Adrenal gland (tissue), 12 donors: ENCODE measurements around the gene TFG. TPM values are rescaled to one million over a fixed set of nuclear protein-coding genes. Genes with fewer than 3 reads are reported as not detected.

ENCODE experiments used
- DNase-seq, 7 donors: peaks; one replicate each; pipeline ENCODE4 v3.0.0-alpha.2; 2019 to 2020
- H3K27ac ChIP-seq, 5 donors: fragments of 200-600 bp; sonication (generic) in 4 of 5; 1 replicate in 3 of 5; 2 replicates in 2 of 5; pipeline versions ENCODE4 v1.5.1 to v1.8.0; 2016 to 2020; ENCODE audit warnings: mild to moderate bottlenecking in 1 of 5
- H3K27me3 ChIP-seq: fragments of 200-600 bp; 2 replicates; pipeline ENCODE4 v1.8.0; 2021
- H3K36me3 ChIP-seq, 2 donors: fragments of 200-600 bp; replicated peaks in 1 of 2; 1 replicate in 1 of 2; 2 replicates in 1 of 2; pipeline versions ENCODE4 v1.5.1 to v1.8.0; 2018 to 2022
- H3K4me1 ChIP-seq, 2 donors: fragments of 200-600 bp; replicated peaks in 1 of 2; 1 replicate in 1 of 2; 2 replicates in 1 of 2; pipeline versions ENCODE4 v1.5.1 to v1.8.0; 2018 to 2021
- H3K4me3 ChIP-seq, 4 donors: fragments of 200-600 bp; sonication (generic) in 3 of 4; one replicate each; pipeline ENCODE4 v1.5.1; 2016 to 2018
- H3K9me3 ChIP-seq, 3 donors: fragments of 200-600 bp; sonication (generic) in 1 of 3; replicated peaks in 1 of 3; 1 replicate in 2 of 3; 2 replicates in 1 of 3; pipeline versions ENCODE4 v1.5.1 to v1.8.0; 2016 to 2021
- POLR2A ChIP-seq, 2 donors: fragments of 450-650 bp; IDR thresholded peaks; one replicate each; pipeline ENCODE4 v1.6.1; 2017; ENCODE audit warnings: antibody characterized with exemption in 2 of 2, mild to moderate bottlenecking in 2 of 2, moderate library complexity in 1 of 2
- WGBS, 4 donors: extraction: QIAGEN DNeasy Blood & Tissue Kit in 2 of 4; methylation state at CpG; one replicate each; pipeline versions ENCODE4 v1.1.5 to v1.1.7; 2013 to 2017; 5-methylcytosine and 5-hydroxymethylcytosine counted together
- intact Hi-C, 2 donors: fragments of 100-400 bp; cut with DNase I; formaldehyde crosslinking; loops; one replicate each; pipeline versions ENCODE4 v1.14.1 to v1.15.0; 2022 to 2023
- polyA plus RNA-seq, 3 donors: library from polyadenylated mRNA; stranded (reverse); fragments of 200-250 nt in 2 of 3; fragments of 350-450 nt in 1 of 3; fragmentation: Illumina TruSeq in 1 of 3; extraction: RNeasy Lipid Tissue Mini Kit (QIAGEN cat#74804) in 1 of 3; gene quantifications; one replicate each; pipeline ENCODE4 v1.2.3, GENCODE V29; 2013 to 2014
- total RNA-seq, 9 donors: library from RNA; depleted of rRNA in 4 of 9; stranded (reverse); fragments of >200 nt in 4 of 9; fragments of 120-200 nt in 1 of 9; fragmentation: NEBNext Ultra II Directional in 1 of 9; extraction: Animal tissue kit (Norgen Biotek cat#: 25700) in 1 of 9; gene quantifications; one replicate each; pipeline versions ENCODE4 v1.1.0 to v1.2.4, GENCODE V29; 2013 to 2023
- TF ChIP-seq, protein P1 (sequence below), 6 experiments: fragments of 450-650 bp in 4 of 6; fragments of 200-600 bp in 2 of 6; sonication (generic) in 1 of 6; IDR thresholded peaks; 1 replicate in 5 of 6; 2 replicates in 1 of 6; pipeline versions ENCODE4 v1.5.1 to v1.8.0; 2016 to 2021; ENCODE audit warnings: antibody characterized with exemption in 6 of 6, mild to moderate bottlenecking in 2 of 6, moderate library complexity in 1 of 6
- donor health status: healthy with polysubstance abuse.
- donor health status: Bipolar disorder and iron deficiency.
- donor health status: DM: yes; HTN: yes; CAD: no.
- donor health status: DM: no; HTN: no; CAD: no.
- donor health status: DM: no; HTN: no; CAD: no.
- donor health status: DM: yes; HTN: yes; CAD: no.

The TFG gene
- total and polyA plus RNA-seq, 12 donors = 51.1 to 268 (median 81.3) TPM

DNA sequence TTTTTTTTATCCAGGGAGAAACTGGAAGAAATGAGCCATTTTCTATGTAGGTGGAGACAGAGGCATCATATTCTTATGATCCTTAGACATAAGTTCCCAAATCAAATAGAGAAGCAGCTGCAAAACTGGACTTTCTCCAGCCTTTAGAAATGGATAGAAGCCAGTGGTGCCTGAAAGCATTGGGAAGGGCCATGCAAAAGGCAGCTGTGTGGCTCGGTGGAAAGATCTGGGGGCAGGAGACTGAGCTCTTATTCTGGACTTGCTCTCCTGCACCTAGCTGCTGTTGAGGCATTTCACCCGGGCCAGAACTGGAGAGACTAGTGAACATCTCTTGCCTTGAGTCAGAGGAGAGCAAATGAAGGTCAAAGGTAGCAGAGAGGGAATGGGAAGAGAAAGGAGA, 73.1 kb downstream of the TFG start:
- Histone ChIP-seq H3K27ac (no peak overlapping the region), H3K27me3 (no peaks in the 10 kb centered on the region), H3K36me3 (no peaks in the 10 kb centered on the region), H3K4me1 (no peaks in the 10 kb centered on the region), H3K4me3 (no peak overlapping the region), H3K9me3 (peaks cover 0 to 4% (median 0%) of the 10 kb centered on the region in 3 donors)
- 36 to 70% (median 59%) methylated on average over 2 of the region's 2 CpGs for WGBS, 4 donors
- no peak for TF ChIP-seq POLR2A (IDR thresholded peaks at IDR 0.05)
- TF ChIP-seq, protein P1, sequence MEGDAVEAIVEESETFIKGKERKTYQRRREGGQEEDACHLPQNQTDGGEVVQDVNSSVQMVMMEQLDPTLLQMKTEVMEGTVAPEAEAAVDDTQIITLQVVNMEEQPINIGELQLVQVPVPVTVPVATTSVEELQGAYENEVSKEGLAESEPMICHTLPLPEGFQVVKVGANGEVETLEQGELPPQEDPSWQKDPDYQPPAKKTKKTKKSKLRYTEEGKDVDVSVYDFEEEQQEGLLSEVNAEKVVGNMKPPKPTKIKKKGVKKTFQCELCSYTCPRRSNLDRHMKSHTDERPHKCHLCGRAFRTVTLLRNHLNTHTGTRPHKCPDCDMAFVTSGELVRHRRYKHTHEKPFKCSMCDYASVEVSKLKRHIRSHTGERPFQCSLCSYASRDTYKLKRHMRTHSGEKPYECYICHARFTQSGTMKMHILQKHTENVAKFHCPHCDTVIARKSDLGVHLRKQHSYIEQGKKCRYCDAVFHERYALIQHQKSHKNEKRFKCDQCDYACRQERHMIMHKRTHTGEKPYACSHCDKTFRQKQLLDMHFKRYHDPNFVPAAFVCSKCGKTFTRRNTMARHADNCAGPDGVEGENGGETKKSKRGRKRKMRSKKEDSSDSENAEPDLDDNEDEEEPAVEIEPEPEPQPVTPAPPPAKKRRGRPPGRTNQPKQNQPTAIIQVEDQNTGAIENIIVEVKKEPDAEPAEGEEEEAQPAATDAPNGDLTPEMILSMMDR (IDR thresholded peaks at IDR 0.05) = no peak
- DNase-seq = no peak
- intact Hi-C loops = no loop called here

DNA sequence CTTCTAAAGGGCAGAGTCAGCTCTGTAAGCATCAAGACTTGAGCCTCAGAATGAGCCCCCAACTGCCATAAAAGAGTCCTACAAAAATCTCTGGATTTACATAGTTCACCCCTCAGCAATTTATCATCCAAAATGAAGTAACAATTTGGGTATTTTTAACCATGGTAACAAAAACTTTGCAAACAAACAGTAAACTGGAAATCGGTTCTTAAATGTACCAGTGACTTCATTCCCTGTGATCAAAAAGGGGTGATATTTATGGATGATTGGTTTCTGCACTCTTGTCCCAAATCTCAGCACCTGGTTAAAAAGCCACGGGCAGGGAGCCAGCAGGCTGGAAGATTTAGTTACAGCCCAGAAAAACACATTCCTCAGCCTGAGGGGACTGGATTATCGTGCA, 73.6 kb downstream of the TFG start:
- WGBS, 4 donors = 60 to 73% (median 64%) methylated on average over 3 of the region's 3 CpGs

DNA sequence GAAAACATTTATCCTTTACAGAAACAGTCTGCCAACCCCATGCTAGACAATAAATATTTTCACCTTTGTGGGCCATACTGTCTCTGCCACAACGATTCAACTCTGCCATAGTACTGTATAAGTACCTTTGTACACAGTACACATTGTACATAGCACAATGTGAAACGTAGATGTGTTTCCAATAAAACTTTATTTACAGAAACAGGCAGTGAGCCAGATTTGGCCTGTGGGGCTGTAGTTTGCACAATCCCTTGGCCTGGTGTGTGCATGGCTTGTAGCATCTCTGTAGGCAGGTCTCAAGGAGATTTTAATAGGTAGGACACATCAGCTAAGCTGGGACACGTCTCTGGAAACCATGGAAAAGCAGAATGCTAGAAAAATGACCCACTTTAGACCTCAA, 74.3 kb downstream of the TFG start:
- no peaks in the 10 kb centered on the region for H3K36me3 ChIP-seq
- DNase-seq = no peak
- WGBS, 4 donors = 73 to 85% (median 80%) methylated on average over 3 of the region's 3 CpGs
- no peak overlapping the region for H3K4me3 ChIP-seq
- intact Hi-C loops = no loop called here
- H3K27ac ChIP-seq = no peak overlapping the region
- TF ChIP-seq, protein P1 (IDR thresholded peaks at IDR 0.05) = no peak
- TF ChIP-seq POLR2A (IDR thresholded peaks at IDR 0.05) = no peak
- H3K9me3 ChIP-seq = peaks cover 0 to 4% (median 0%) of the 10 kb centered on the region in 3 donors
- no peaks in the 10 kb centered on the region for H3K27me3 ChIP-seq
- no peaks in the 10 kb centered on the region for H3K4me1 ChIP-seq

More for the DNA sequence above, 73.6 kb downstream of the TFG start:
- no peak overlapping the region for H3K4me3 ChIP-seq
- TF ChIP-seq POLR2A (IDR thresholded peaks at IDR 0.05) = no peak
- TF ChIP-seq, protein P1 (IDR thresholded peaks at IDR 0.05) = no peak
- H3K27me3 ChIP-seq = no peaks in the 10 kb centered on the region
- intact Hi-C loops = no loop called here
- H3K4me1 ChIP-seq = no peaks in the 10 kb centered on the region
- H3K9me3 ChIP-seq = peaks cover 0 to 4% (median 0%) of the 10 kb centered on the region in 3 donors
- H3K27ac ChIP-seq = no peak overlapping the region
- H3K36me3 ChIP-seq = no peaks in the 10 kb centered on the region
- no peak for DNase-seq

DNA sequence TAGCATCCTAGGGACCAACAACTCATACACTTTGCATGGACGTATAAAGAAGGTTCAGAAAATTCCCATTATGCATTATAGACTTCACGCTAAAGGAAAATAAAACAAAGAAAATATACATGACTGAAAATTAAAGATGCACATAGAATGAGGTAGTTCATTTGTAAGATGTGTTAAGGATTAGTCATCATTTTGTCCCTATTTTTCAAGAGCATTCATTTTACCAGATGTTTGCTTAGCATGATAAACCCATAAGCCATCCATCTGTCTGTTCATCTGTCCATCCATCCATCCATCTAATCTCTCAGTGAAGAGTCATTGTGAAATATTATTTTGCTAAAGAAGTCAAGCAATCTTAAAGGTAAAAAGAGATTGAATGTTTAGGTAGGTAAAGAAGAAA, 80.3 kb downstream of the TFG start:
- no peak for DNase-seq
- TF ChIP-seq, protein P1 (IDR thresholded peaks at IDR 0.05) = no peak
- TF ChIP-seq POLR2A (IDR thresholded peaks at IDR 0.05) = no peak
- Histone ChIP-seq H3K4me1 (no peaks in the 10 kb centered on the region), H3K27ac (no peak overlapping the region), H3K4me3 (no peak overlapping the region), H3K36me3 (no peaks in the 10 kb centered on the region), H3K27me3 (no peaks in the 10 kb centered on the region), H3K9me3 (peaks cover 0 to 4% (median 0%) of the 10 kb centered on the region in 3 donors)
- WGBS, 4 donors = 89 to 95% (median 92%) methylated on average over 2 of the region's 2 CpGs
- intact Hi-C loops = no loop called here
